Endothelial cell of umbilical vein (primary cell): ENCODE measurements around the gene ISL2. TPM values are rescaled to one million over a fixed set of nuclear protein-coding genes. Genes with fewer than 3 reads are reported as not detected.

ENCODE experiments used
- BruUV-seq: library from RNA; stranded (reverse); fragments of 400-500 nt; replicated peaks from 2 replicates; lab custom pipeline; 2021; lab: Mats Ljungman, UMichigan
- CTCF ChIA-PET: fragments of 300-600, 350-600 bp; sonication (Branson Sonifier 250); formaldehyde crosslinking; loops from one replicate; lab custom pipeline; 2021; ENCODE audit warnings: antibody characterized with exemption, inconsistent platforms; lab: Charles Lee
- POLR2A ChIA-PET: fragments of 300-600, 350-600 bp; sonication (Branson Sonifier 250); formaldehyde crosslinking; loops from one replicate; lab custom pipeline; 2021; ENCODE audit warnings: antibody characterized with exemption, inconsistent platforms; lab: Charles Lee
- DNase-seq: peaks from one replicate; pipeline ENCODE4 v3.0.0-alpha.2; 2011; ENCODE audit warnings: low read depth, low spot score
- FAIRE-seq: peaks from 2 replicates; lab custom pipeline; 2011; peaks lifted over from hg19 to GRCh38; lab: Jason Lieb, UNC
- H2AFZ ChIP-seq: 2 replicates; pipeline ENCODE4 v1.6.0; 2012; ENCODE audit warnings: low read depth, low read length, control low read depth, inconsistent platforms
- H3K27ac ChIP-seq: 2 replicates; pipeline ENCODE4 v1.5.1; 2011; ENCODE audit warnings: low read depth, mild to moderate bottlenecking, control low read depth, low read length, moderate library complexity; ENCODE audit not compliant: insufficient read depth
- H3K27me3 ChIP-seq, 2 experiments: 2 replicates each; pipeline versions ENCODE4 v1.6.0 to v1.6.1; 2011; ENCODE audit warnings: low read length in 2 of 2, mixed read lengths in 1 of 2; ENCODE audit not compliant: control insufficient read depth in 2 of 2, insufficient read depth in 2 of 2
- H3K36me3 ChIP-seq, 2 experiments: 2 replicates in 1 of 2; 3 replicates in 1 of 2; pipeline ENCODE4 v1.5.1; 2011; ENCODE audit warnings: low read length in 2 of 2, mild to moderate bottlenecking in 1 of 2, moderate library complexity in 1 of 2; ENCODE audit not compliant: control insufficient read depth in 2 of 2, insufficient read depth in 2 of 2; ENCODE audit errors: extremely low read depth in 1 of 2
- H3K4me1 ChIP-seq: 3 replicates; pipeline ENCODE4 v1.5.1; 2011; ENCODE audit warnings: mild to moderate bottlenecking, low read length; ENCODE audit not compliant: control insufficient read depth, insufficient read depth; ENCODE audit errors: extremely low read depth
- H3K4me2 ChIP-seq: 2 replicates; pipeline ENCODE4 v1.6.1; 2011; ENCODE audit warnings: low read length, control low read depth, mixed read lengths; ENCODE audit not compliant: insufficient read depth
- H3K4me3 ChIP-seq, 3 experiments: fragments of 200-600 bp in 1 of 3; sonication (generic), shearing (Covaris generic) in 1 of 3; replicated peaks in 1 of 3; 2 replicates each; pipeline ENCODE4 v1.5.1; 2011 to 2016; ENCODE audit warnings: control low read depth in 3 of 3, low read length in 3 of 3, mild to moderate bottlenecking in 2 of 3, inconsistent platforms in 1 of 3, low read depth in 1 of 3, moderate library complexity in 1 of 3; ENCODE audit not compliant: insufficient read depth in 1 of 3
- H3K79me2 ChIP-seq: 2 replicates; pipeline ENCODE4 v1.6.0; 2012; ENCODE audit warnings: low read length, inconsistent platforms; ENCODE audit not compliant: control insufficient read depth, insufficient read depth
- H3K9ac ChIP-seq: replicated peaks from 2 replicates; pipeline ENCODE3; 2011; ENCODE audit warnings: low read length, control low read depth; ENCODE audit not compliant: insufficient read depth; ENCODE audit errors: extremely low read depth
- H3K9me1 ChIP-seq: replicated peaks from 3 replicates; pipeline ENCODE4 v1.6.0; 2011; ENCODE audit warnings: mild to moderate bottlenecking, low read length; ENCODE audit not compliant: control insufficient read depth, insufficient read depth; ENCODE audit errors: extremely low read depth
- H3K9me3 ChIP-seq: replicated peaks from 2 replicates; pipeline ENCODE4 v1.5.1; 2012; ENCODE audit warnings: low read length, inconsistent platforms; ENCODE audit not compliant: control insufficient read depth, insufficient read depth
- H4K20me1 ChIP-seq: replicated peaks from 2 replicates; pipeline ENCODE3; 2011; ENCODE audit warnings: mild to moderate bottlenecking, low read length; ENCODE audit not compliant: control insufficient read depth, insufficient read depth; ENCODE audit errors: extremely low read depth
- EZH2 ChIP-seq: IDR thresholded peaks from 2 replicates; pipeline ENCODE4 v1.6.1; 2012; ENCODE audit warnings: borderline replicate concordance, low read depth, mild to moderate bottlenecking, moderate library complexity, low read length, inconsistent platforms; ENCODE audit not compliant: severe bottlenecking
- FOS ChIP-seq: IDR thresholded peaks from 2 replicates; pipeline ENCODE4 v1.6.1; 2011; ENCODE audit warnings: mild to moderate bottlenecking, low read length, moderate library complexity, borderline replicate concordance; ENCODE audit not compliant: insufficient read depth
- GATA2 ChIP-seq: IDR thresholded peaks from 2 replicates; pipeline ENCODE4 v1.7.0; 2011; ENCODE audit warnings: low read depth, mild to moderate bottlenecking, moderate library complexity, mixed read lengths, low read length; ENCODE audit not compliant: insufficient read length, insufficient read depth
- JUN ChIP-seq: IDR thresholded peaks from 2 replicates; pipeline ENCODE4 v1.6.1; 2011; ENCODE audit warnings: borderline replicate concordance, low read depth; ENCODE audit not compliant: insufficient read length, insufficient read depth
- MYC ChIP-seq: IDR thresholded peaks from one replicate; pipeline ENCODE4 v1.6.1; 2011; ENCODE audit warnings: mild to moderate bottlenecking, low read depth, low read length
- POLR2A ChIP-seq: IDR thresholded peaks from 2 replicates; pipeline ENCODE4 v1.6.1; 2012; ENCODE audit warnings: low read depth, mild to moderate bottlenecking, control low read depth, low read length
- POLR2AphosphoS5 ChIP-seq: IDR thresholded peaks from 2 replicates; pipeline ENCODE4 v1.6.1; 2012; ENCODE audit warnings: low read depth, mild to moderate bottlenecking, control low read depth, low read length, moderate library complexity; ENCODE audit not compliant: insufficient read depth
- dilution Hi-C: fragments of 300-500 bp; cut with MboI; formaldehyde crosslinking; loops from one replicate; pipeline ENCODE4 v1.15.0; 2019; ENCODE audit warnings: low sequenced_read_pairs; ENCODE audit not compliant: extremely low pct_ligation_motif_present
- intact Hi-C: fragments of 100-400 bp; cut with micrococcal nuclease; formaldehyde crosslinking; loops from one replicate; pipeline ENCODE4 v1.10.0; 2022
- polyA plus RNA-seq, 4 experiments: library from polyadenylated mRNA; depleted of rRNA in 3 of 4; stranded (reverse) in 3 of 4; unstranded in 1 of 4; fragments of >200 nt; gene quantifications; 2 replicates each; pipeline versions ENCODE4 v1.2.1 to v1.2.3, GENCODE V29; 2011 to 2012; ENCODE audit warnings: missing spikeins in 1 of 4
- total RNA-seq: library from RNA; stranded (reverse); gene quantifications from 2 replicates; pipeline ENCODE4 v1.2.3, GENCODE V29; 2021
- TF ChIP-seq, protein P1 (sequence below): IDR thresholded peaks from 2 replicates; pipeline ENCODE4 v1.6.1; 2011; ENCODE audit not compliant: insufficient read depth, insufficient read length
- TF ChIP-seq, protein P2 (sequence below), 2 donors: IDR thresholded peaks; 1 replicate in 1 of 2; 2 replicates in 1 of 2; pipeline ENCODE4 v1.5.1; 2011; ENCODE audit warnings: low read length in 2 of 2, mild to moderate bottlenecking in 2 of 2, moderate library complexity in 2 of 2, control low read depth in 1 of 2, inconsistent platforms in 1 of 2, low read depth in 1 of 2; ENCODE audit not compliant: insufficient read depth in 1 of 2; ENCODE audit errors: extremely low read depth in 1 of 2

ISL2 gene
- total and polyA plus RNA-seq, 2 donors (not counting 3 experiments of a cell fraction or from before 2014, with no cell fraction given) = 0.10 TPM; not detected in 1

GRCh38 chr15:76341366-76342057 is 4.9 kb downstream of the ISL2 start:
- peaks cover 86 to 100% of the 10 kb centered on the region in 2 experiments for H3K27me3 ChIP-seq
- no peak overlapping the region for H3K9ac ChIP-seq
- no peaks in the 10 kb centered on the region for H3K36me3 ChIP-seq
- peaks cover 22% of the 10 kb centered on the region for H3K4me1 ChIP-seq
- TF ChIP-seq POLR2A = no peak
- TF ChIP-seq FOS = no peak
- no peak for TF ChIP-seq POLR2AphosphoS5
- TF ChIP-seq MYC = no peak
- TF ChIP-seq, protein P1, sequence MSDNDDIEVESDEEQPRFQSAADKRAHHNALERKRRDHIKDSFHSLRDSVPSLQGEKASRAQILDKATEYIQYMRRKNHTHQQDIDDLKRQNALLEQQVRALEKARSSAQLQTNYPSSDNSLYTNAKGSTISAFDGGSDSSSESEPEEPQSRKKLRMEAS = no peak
- no peak for TF ChIP-seq GATA2
- TF ChIP-seq JUN = no peak
- TF ChIP-seq, protein P2, sequence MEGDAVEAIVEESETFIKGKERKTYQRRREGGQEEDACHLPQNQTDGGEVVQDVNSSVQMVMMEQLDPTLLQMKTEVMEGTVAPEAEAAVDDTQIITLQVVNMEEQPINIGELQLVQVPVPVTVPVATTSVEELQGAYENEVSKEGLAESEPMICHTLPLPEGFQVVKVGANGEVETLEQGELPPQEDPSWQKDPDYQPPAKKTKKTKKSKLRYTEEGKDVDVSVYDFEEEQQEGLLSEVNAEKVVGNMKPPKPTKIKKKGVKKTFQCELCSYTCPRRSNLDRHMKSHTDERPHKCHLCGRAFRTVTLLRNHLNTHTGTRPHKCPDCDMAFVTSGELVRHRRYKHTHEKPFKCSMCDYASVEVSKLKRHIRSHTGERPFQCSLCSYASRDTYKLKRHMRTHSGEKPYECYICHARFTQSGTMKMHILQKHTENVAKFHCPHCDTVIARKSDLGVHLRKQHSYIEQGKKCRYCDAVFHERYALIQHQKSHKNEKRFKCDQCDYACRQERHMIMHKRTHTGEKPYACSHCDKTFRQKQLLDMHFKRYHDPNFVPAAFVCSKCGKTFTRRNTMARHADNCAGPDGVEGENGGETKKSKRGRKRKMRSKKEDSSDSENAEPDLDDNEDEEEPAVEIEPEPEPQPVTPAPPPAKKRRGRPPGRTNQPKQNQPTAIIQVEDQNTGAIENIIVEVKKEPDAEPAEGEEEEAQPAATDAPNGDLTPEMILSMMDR (IDR thresholded peaks at IDR 0.05; ENCODE audit: extremely low read depth in 1 of 2, insufficient read depth in 1 of 2, low read depth in 1 of 2, low read length in 2 of 2) = no peak
- TF ChIP-seq EZH2 = no peak
- BruUV-seq = no TSS peak
- H3K27ac ChIP-seq = no peak overlapping the region
- no peaks in the 10 kb centered on the region for H3K9me1 ChIP-seq
- intact Hi-C loops = loop anchor here (10.0 kb wide), 1 partner anchor 523 kb away; no protein-coding TSS in a partner anchor
- no peak for FAIRE-seq
- H3K4me3 ChIP-seq = no peak overlapping the region
- DNase-seq = no peak
- no peak overlapping the region for H3K4me2 ChIP-seq
- H2AFZ ChIP-seq = no peak overlapping the region
- ChIA-PET POLR2A (no interaction called here), CTCF (interaction anchor here (1.0 kb wide), 1 partner anchor 11 kb away, joined by 4 read pairs; no protein-coding TSS in a partner anchor)
- H3K79me2 ChIP-seq = no peaks in the 10 kb centered on the region
- H4K20me1 ChIP-seq = no peaks in the 10 kb centered on the region
- dilution Hi-C loops = no loop called here
- no peaks in the 10 kb centered on the region for H3K9me3 ChIP-seq
